H1 (cell line): Measurements from ENCODE around the gene RNF175.

Experiments used
- SIX5 ChIP-seq: IDR thresholded peaks from 2 replicates; pipeline ENCODE4 v1.6.1; 2011; ENCODE audit warnings: mild to moderate bottlenecking, low read depth, low read length
- TF ChIP-seq, protein P1 (sequence below), 3 experiments: IDR thresholded peaks; 1 replicate in 2 of 3; 2 replicates in 1 of 3; pipeline versions ENCODE4 v1.5.1 to v1.6.1; 2011; ENCODE audit warnings: low read length in 3 of 3, mild to moderate bottlenecking in 3 of 3, inconsistent platforms in 2 of 3, low read depth in 1 of 3, moderate library complexity in 1 of 3; ENCODE audit not compliant: insufficient read depth in 1 of 3; ENCODE audit errors: control extremely low read depth in 1 of 3

DNA sequence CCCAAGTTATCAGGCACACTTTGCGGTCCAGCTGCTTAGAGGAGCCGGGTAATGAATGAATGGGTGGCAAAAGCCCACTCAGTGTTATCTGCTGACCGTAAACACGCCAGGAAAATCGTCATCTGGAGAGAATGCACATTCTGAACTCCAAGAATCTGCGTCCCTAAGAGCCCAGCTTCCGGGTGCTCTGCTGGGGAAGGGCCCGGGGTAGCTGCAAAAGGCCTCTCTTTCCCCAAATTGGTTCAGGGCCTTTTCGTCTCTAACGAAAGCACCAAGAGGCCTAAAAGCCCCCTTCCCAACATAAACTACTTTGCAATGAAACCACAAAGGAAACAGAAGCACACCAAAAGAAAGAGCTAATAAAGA is 30.7 kb upstream of the RNF175 start:
- no peak for TF ChIP-seq SIX5
- TF ChIP-seq, protein P1, sequence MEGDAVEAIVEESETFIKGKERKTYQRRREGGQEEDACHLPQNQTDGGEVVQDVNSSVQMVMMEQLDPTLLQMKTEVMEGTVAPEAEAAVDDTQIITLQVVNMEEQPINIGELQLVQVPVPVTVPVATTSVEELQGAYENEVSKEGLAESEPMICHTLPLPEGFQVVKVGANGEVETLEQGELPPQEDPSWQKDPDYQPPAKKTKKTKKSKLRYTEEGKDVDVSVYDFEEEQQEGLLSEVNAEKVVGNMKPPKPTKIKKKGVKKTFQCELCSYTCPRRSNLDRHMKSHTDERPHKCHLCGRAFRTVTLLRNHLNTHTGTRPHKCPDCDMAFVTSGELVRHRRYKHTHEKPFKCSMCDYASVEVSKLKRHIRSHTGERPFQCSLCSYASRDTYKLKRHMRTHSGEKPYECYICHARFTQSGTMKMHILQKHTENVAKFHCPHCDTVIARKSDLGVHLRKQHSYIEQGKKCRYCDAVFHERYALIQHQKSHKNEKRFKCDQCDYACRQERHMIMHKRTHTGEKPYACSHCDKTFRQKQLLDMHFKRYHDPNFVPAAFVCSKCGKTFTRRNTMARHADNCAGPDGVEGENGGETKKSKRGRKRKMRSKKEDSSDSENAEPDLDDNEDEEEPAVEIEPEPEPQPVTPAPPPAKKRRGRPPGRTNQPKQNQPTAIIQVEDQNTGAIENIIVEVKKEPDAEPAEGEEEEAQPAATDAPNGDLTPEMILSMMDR (IDR thresholded peaks at IDR 0.05; ENCODE audit: control extremely low read depth in 1 of 3, insufficient read depth in 1 of 3, low read depth in 1 of 3, low read length in 3 of 3): no peak
